B cell (primary cell): ENCODE results near the gene CDCA7L.

Experiments
- EZH2 ChIP-seq: IDR thresholded peaks from 2 replicates; pipeline ENCODE4 v1.6.1; 2012; ENCODE audit warnings: borderline replicate concordance, low read depth, mild to moderate bottlenecking, moderate library complexity, low read length; ENCODE audit not compliant: insufficient read depth, poor library complexity, severe bottlenecking
- TF ChIP-seq, protein P1 (sequence below): fragments of 200-600 bp; IDR thresholded peaks from one replicate; pipeline ENCODE4 v1.8.0; 2022; ENCODE audit warnings: antibody characterized with exemption, mild to moderate bottlenecking

DNA sequence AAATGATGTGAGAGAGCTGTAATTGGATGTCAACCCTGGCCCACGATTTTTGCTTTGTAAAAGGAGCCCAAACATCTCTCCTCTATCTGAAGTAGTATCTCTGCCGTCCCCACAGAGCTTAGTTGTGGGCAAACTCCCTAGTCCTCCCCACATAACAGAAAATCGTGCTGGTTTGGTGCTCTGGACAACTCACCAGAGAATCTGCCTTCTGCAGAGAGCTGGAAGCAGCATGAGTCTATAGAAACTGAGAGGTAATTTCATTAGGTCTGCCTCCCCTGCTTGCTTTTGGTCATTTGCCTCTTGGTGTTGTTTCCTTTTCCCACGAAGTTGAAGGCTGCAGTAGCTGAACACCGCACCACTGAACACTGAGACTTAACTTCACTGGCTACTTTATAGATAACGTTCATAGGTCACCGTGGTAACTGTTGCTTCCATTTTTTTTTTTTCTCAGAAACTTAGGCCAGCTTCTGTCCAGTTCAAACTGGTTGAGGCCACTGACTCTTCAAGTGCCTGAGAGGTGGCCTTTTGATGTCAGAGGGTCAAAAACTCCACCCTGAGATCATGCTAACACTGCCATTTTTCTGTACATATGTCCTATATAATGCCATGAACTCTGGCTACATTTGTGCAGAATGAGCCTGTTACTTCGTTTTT, 3.3 kb upstream of the CDCA7L start:
- TF ChIP-seq, protein P1, sequence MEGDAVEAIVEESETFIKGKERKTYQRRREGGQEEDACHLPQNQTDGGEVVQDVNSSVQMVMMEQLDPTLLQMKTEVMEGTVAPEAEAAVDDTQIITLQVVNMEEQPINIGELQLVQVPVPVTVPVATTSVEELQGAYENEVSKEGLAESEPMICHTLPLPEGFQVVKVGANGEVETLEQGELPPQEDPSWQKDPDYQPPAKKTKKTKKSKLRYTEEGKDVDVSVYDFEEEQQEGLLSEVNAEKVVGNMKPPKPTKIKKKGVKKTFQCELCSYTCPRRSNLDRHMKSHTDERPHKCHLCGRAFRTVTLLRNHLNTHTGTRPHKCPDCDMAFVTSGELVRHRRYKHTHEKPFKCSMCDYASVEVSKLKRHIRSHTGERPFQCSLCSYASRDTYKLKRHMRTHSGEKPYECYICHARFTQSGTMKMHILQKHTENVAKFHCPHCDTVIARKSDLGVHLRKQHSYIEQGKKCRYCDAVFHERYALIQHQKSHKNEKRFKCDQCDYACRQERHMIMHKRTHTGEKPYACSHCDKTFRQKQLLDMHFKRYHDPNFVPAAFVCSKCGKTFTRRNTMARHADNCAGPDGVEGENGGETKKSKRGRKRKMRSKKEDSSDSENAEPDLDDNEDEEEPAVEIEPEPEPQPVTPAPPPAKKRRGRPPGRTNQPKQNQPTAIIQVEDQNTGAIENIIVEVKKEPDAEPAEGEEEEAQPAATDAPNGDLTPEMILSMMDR = no peak
- no peak for TF ChIP-seq EZH2
